MCF 10A (cell line): ENCODE measurements around the gene SYT3. TPM values are rescaled to one million over a fixed set of nuclear protein-coding genes. Genes with fewer than 3 reads are reported as not detected.
"Not testable (repeated sequence)": the region's sequence is repeated elsewhere in the genome, so short reads cannot be mapped to it uniquely, and the experiment has no call there.

Source experiments
- BruUV-seq: library from RNA; stranded (reverse); fragments of 400-500 nt; replicated peaks from 2 replicates; lab custom pipeline; 2021; lab: Mats Ljungman, UMichigan
- CTCF ChIA-PET: fragments of 300-600 bp; sonication (Branson Sonifier 250); formaldehyde crosslinking; extraction: SDS; loops from one replicate; lab custom pipeline; 2021; ENCODE audit warnings: antibody characterized with exemption, inconsistent platforms; lab: Yijun Ruan, JAX
- POLR2A ChIA-PET: fragments of 300-600, 350-650 bp; sonication (Branson Sonifier 250); formaldehyde crosslinking; extraction: SDS; loops from one replicate; lab custom pipeline; 2020; ENCODE audit warnings: antibody characterized with exemption, inconsistent platforms; lab: Yijun Ruan, JAX
- DNase-seq: peaks from one replicate; pipeline ENCODE4 v3.0.0-alpha.2; 2018; ENCODE audit not compliant: unreplicated experiment
- H3K27ac Mint-ChIP-seq: one replicate; pipeline ENCODE4 v1.8.0; 2022; ENCODE audit warnings: mild to moderate bottlenecking, low read depth, mixed read lengths; ENCODE audit not compliant: unreplicated experiment
- H3K27me3 Mint-ChIP-seq: one replicate; pipeline ENCODE4 v1.8.0; 2022; ENCODE audit warnings: mixed read lengths; ENCODE audit not compliant: insufficient read depth, unreplicated experiment
- H3K36me3 Mint-ChIP-seq: one replicate; pipeline ENCODE4 v1.8.0; 2022; ENCODE audit warnings: mild to moderate bottlenecking, moderate library complexity, mixed read lengths; ENCODE audit not compliant: insufficient read depth, unreplicated experiment
- H3K4me1 Mint-ChIP-seq: one replicate; pipeline ENCODE4 v1.8.0; 2022; ENCODE audit warnings: mixed read lengths; ENCODE audit not compliant: insufficient read depth, unreplicated experiment
- H3K4me3 Mint-ChIP-seq: one replicate; pipeline ENCODE4 v1.8.0; 2022; ENCODE audit warnings: mild to moderate bottlenecking, moderate library complexity, mixed read lengths; ENCODE audit not compliant: unreplicated experiment
- H3K9me3 Mint-ChIP-seq: one replicate; pipeline ENCODE4 v1.8.0; 2022; ENCODE audit warnings: mixed read lengths; ENCODE audit not compliant: unreplicated experiment
- intact Hi-C: fragments of 100-400 bp; cut with micrococcal nuclease; formaldehyde crosslinking; loops from 2 replicates; pipeline ENCODE4 v1.14.1; 2022
- total RNA-seq: library from RNA; stranded (reverse); gene quantifications from 2 replicates; pipeline ENCODE4 v1.2.3, GENCODE V29; 2022
- TF ChIP-seq, protein P1 (sequence below): fragments of 200-600 bp; IDR thresholded peaks from one replicate; pipeline ENCODE4 v1.8.0; 2022; ENCODE audit warnings: antibody characterized with exemption, mild to moderate bottlenecking; ENCODE audit not compliant: unreplicated experiment

The SYT3 gene
- total RNA-seq, 1 experiment from 2014 or later: not detected

DNA sequence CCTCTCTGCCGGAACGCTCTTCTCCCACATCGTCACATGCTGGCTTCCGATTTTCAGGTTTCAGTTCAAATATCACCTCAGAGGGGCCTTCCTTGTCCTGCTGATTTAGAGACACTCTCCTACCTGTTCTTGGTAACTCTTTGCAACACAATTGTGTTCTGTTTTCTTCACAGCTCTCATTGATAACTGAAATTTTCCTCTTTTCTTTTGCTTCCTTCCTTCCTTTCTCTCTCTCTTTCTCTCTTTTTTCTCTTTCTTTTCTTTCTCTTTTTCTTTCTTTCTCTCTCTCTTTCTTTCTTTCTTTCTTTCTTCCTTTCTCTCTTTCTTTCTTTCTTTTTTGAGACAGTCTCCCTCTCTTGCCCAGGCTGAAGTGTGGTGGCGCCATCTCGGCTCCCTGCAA, 59.4 kb downstream of the SYT3 start:
- H3K9me3 Mint-ChIP-seq: peaks cover 27% of the 10 kb centered on the region
- intact Hi-C loops: no loop called here
- no peak overlapping the region for H3K27ac Mint-ChIP-seq
- TF ChIP-seq, protein P1, sequence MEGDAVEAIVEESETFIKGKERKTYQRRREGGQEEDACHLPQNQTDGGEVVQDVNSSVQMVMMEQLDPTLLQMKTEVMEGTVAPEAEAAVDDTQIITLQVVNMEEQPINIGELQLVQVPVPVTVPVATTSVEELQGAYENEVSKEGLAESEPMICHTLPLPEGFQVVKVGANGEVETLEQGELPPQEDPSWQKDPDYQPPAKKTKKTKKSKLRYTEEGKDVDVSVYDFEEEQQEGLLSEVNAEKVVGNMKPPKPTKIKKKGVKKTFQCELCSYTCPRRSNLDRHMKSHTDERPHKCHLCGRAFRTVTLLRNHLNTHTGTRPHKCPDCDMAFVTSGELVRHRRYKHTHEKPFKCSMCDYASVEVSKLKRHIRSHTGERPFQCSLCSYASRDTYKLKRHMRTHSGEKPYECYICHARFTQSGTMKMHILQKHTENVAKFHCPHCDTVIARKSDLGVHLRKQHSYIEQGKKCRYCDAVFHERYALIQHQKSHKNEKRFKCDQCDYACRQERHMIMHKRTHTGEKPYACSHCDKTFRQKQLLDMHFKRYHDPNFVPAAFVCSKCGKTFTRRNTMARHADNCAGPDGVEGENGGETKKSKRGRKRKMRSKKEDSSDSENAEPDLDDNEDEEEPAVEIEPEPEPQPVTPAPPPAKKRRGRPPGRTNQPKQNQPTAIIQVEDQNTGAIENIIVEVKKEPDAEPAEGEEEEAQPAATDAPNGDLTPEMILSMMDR: no peak
- no TSS peak for BruUV-seq
- ChIA-PET POLR2A (no interaction called here), CTCF (no interaction called here)
- H3K4me1 Mint-ChIP-seq: no peaks in the 10 kb centered on the region
- H3K4me3 Mint-ChIP-seq: no peak overlapping the region
- no peak for DNase-seq
- peaks cover 12% of the 10 kb centered on the region for H3K27me3 Mint-ChIP-seq
- no peaks in the 10 kb centered on the region for H3K36me3 Mint-ChIP-seq

GRCh38 chr19:50576769-50577168, 62.9 kb downstream of the SYT3 start:
- Mint-ChIP-seq H3K27me3 (peaks cover 12% of the 10 kb centered on the region), H3K9me3 (peaks cover 27% of the 10 kb centered on the region)
- H3K4me3 Mint-ChIP-seq, intact Hi-C loops, H3K36me3 Mint-ChIP-seq, DNase-seq, BruUV-seq, CTCF ChIA-PET, POLR2A ChIA-PET, H3K4me1 Mint-ChIP-seq, H3K27ac Mint-ChIP-seq: not testable (repeated sequence)

GRCh38 chr19:50573741-50574461, 65.8 kb downstream of the SYT3 start:
- Mint-ChIP-seq H3K27me3 (peaks cover 12% of the 10 kb centered on the region), H3K9me3 (peaks cover 14% of the 10 kb centered on the region), H3K27ac (no peak overlapping the region), H3K4me3 (no peak overlapping the region), H3K4me1 (no peaks in the 10 kb centered on the region), H3K36me3 (no peaks in the 10 kb centered on the region)
- ChIA-PET POLR2A (no interaction called here), CTCF (interaction anchor here (0.7 to 1.3 kb wide), 3 partner anchors 18 to 1071 kb away, joined by 4 to 6 read pairs (median 4); no protein-coding TSS in a partner anchor)
- intact Hi-C loops: no loop called here
- no peak for DNase-seq
- TF ChIP-seq, protein P1: no peak
- BruUV-seq: no TSS peak

Other genes with a start within 250 kb of the SYT3 start
- not detected in 2 replicates for gene SPIB, start 220.9 kb downstream of the SYT3 start, total RNA-seq
- not detected in 2 replicates for gene MYBPC2, start 207.0 kb downstream of the SYT3 start, total RNA-seq
- gene EMC10, start 163.4 kb downstream of the SYT3 start, total RNA-seq: 61.3 and 61.8 TPM in 2 replicates
- 1.5 and 2.7 TPM in 2 replicates for gene GARIN5A, start 163.0 kb downstream of the SYT3 start, total RNA-seq
- gene JOSD2, start 128.7 kb downstream of the SYT3 start, total RNA-seq: 65.8 and 76.9 TPM in 2 replicates
- not detected in 2 replicates for gene ASPDH, start 126.0 kb downstream of the SYT3 start, total RNA-seq
- not detected in 2 replicates for gene LRRC4B, start 71.4 kb downstream of the SYT3 start, total RNA-seq
- gene C19orf81, start 9.6 kb upstream of the SYT3 start, total RNA-seq: not detected in 2 replicates
- 0.10 and 0.44 TPM in 2 replicates for gene SHANK1, start 79.9 kb upstream of the SYT3 start, total RNA-seq
- 2.4 and 2.8 TPM in 2 replicates for gene CLEC11A, start 83.5 kb upstream of the SYT3 start, total RNA-seq
- gene GPR32, start 130.6 kb upstream of the SYT3 start, total RNA-seq: not detected in 2 replicates
- not detected in 2 replicates for gene ACP4, start 150.5 kb upstream of the SYT3 start, total RNA-seq
- gene KLK1, start 183.9 kb upstream of the SYT3 start, total RNA-seq: 0.84 and 0.88 TPM in 2 replicates
- gene KLK15, start 193.7 kb upstream of the SYT3 start, total RNA-seq: not detected in 2 replicates
- gene KLK3, start 215.0 kb upstream of the SYT3 start, total RNA-seq: not detected in 2 replicates
- not detected in 2 replicates for gene KLK2, start 233.6 kb upstream of the SYT3 start, total RNA-seq